NCI-H748 (cell line): ENCODE results near the gene MED7.
A peak's percentile ranks its signal among the peaks of the same experiment; 100 is the strongest.

Experiments
- DNase-seq: peaks from one replicate; lab custom pipeline; 2025; ENCODE audit not compliant: unreplicated experiment; lab: John Stamatoyannopoulos, UW

Gene MED7

DNA sequence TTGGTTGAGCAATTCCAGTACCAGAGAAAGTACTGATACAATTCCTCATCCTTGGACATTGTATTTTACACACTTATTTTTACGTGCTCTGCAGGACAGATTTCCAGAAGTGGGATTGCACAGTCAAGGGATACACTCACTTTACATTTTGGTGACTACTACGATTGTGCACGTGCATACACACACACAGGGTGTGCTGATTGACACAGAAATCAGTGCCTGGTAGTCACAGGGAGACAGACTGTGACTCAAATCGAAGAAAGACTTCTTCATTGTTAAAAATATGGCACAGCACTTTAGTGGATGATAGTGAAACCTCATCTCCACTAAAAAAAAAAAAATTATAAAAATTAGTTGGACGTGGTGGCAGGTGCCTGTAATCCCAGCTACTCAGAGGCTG, 21.9 kb upstream of the MED7 start:
- no peak for DNase-seq

- DNase-seq: no peak
Measured at GRCh38 chr5:157162919-157163510, 20.4 kb upstream of the MED7 start.

- no peak for DNase-seq
Measured at GRCh38 chr5:157161996-157162395, 19.3 kb upstream of the MED7 start.

DNA sequence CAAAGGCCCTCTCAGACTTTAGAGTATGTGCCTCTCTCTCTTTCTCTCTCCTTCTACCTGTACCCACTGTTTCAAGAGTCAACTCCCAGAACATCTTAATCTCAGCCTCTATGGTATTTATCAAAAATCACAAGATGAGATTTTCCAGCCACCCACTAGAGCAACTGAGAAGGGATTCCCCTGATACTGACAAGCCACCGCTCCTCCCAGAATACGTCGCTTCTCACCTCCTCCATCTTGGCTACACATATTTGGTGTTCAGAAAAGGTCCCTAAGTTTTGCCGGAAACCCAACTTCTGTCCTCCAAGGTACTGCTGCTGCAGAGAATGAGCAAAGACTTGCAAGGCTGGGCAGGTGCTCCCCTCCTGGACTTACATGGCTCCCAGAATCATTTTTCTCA, 17.3 kb upstream of the MED7 start:
- no peak for DNase-seq

DNA sequence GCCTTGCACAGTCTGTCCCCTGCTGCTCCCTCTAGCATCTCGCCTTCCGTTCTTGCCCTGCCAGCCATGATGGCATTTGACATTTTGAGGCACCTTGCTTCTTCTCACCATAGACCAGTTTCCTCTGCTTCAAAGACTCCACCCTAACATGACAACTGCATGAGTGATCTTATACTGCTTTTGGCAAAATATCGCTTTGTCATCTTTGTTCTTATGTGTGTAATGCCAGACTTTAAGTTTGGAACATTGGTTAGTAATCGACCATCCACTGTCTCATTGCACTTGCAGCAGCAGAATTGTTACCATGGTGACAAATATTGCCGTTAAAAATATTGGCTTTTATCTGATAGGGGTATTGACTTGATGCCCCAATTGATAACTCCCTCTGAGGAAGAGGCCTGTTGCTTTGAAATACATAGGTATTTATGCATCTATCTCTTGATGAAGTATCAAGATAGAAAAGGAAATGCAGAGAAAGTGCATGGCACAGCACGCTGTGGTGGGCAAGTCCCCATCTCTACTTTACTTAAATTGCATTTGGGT, 16.6 kb upstream of the MED7 start:
- no peak for DNase-seq

DNA sequence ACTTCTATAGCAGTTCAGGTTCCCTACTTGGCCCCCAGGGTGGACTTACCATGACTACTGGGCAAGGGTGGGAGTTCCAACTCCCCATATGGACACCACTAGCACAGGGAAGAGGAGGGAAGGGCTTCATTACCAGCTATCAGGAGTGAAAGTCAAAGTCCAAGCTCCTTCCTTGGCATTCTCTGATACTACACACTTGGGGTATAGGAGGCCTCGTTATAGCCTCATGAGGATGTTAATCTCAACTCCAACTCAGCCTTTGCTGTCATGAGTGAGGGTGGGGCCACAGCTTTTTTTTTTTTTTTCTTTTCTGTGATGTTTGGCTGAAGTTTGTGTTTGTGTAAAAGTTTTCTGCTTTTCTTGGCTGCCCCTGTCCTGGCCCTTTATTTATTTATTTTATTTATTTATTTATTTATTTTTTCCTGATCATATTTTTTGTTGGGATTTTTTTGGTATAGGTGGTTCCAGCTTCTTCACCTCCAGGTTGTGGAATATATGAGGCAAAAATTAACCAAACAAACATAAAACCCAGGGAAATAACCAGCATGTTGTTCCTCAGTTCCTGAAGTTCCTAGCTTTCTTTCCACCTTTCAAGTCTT, 14.7 kb upstream of the MED7 start:
- DNase-seq: no peak

- no peak for DNase-seq
Measured at GRCh38 chr5:157155297-157155696, 12.6 kb upstream of the MED7 start.

- no peak for DNase-seq
Measured at GRCh38 chr5:157150995-157151394, 8.3 kb upstream of the MED7 start.

DNA sequence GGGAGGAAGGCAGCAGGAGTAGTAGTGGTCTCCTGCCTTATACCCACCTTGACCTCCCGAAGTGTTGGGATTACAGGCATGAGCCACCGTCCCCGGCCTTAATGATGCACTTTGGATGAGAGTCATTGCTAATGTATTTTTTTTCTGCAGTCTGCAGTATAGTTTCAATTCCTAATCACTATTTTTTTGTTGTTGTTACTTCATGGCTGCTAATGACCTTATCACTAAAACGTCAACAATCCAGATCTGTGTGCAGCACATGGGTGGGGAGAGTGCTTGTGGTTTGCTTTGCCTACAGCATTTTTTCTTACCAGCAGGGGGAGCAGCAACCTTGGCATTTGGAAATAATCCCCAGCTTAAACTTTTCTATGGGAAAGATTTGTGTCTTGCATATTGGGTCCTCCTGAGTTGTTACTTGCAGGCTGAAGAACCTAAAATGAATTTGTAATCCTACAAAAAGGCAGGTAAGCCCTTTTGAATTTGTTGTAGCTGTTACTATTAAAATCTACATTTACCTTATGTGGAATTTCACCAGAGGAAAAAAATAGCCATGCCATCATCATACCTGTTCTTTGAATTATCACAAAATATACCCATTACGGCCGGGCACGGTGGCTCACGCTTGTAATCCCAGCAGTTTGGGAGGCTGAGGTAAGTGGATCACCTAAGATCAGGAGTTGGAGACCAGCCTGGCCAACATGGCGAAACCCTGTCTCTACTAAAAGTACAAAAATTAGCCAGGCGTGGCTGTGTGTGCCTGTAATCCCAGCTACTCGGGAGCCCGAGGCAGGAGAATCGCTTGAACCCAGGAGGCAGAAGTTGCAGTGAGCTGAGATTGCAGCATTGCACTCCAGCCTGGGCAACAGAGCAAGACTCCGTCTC, 6.3 kb upstream of the MED7 start:
- peak; percentile 71 for DNase-seq

- peak; percentile 70 for DNase-seq
Measured at GRCh38 chr5:157143127-157143971, 684 bp upstream of the MED7 start.

DNA sequence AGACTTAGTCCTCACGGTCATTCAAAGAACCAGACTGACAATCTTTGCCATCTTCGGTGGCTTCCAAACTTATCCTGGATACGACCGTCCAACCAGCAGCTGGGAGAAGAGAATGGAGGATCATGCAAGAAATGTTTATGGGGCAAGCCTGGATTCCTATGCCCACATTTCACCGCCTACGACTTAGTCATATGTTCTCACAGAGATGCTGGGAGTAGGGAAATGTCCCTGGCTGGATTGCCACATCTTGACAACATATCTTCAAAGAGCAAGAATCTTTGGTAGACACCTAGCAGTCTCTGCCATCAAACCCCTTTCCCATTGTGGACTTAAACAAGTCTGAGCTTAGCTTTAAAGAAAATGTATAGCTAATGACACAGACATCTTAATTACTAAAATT, 5.0 kb downstream of the MED7 start:
- no peak for DNase-seq

GRCh38 chr5:157132281-157132612, 10.4 kb downstream of the MED7 start:
- no peak for DNase-seq

- DNase-seq: peak; percentile 2
Measured at GRCh38 chr5:157130925-157131324, 11.7 kb downstream of the MED7 start.

DNA sequence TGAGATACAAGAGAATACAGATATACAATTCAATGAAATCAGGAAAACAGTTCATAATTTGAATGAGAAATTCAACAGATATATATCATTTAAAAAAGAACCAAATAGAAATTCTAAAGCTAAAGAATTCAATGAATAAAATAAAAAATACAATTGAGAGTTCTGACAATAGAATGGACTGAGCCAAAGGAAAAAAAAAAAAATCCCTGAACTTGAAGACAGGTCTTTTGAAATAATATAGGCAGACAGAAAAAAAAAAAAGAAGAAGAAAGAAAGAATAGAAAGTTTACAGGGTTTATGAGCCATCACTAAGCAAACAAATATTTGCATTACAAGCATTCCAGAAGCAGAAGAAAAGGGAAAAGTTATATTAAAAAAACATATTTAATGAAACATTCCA, 21.0 kb downstream of the MED7 start:
- no peak for DNase-seq

GRCh38 chr5:157120102-157120501, 22.6 kb downstream of the MED7 start:
- DNase-seq: no peak

GRCh38 chr5:157116483-157116954, 26.1 kb downstream of the MED7 start:
- no peak for DNase-seq

- no peak for DNase-seq
Measured at GRCh38 chr5:157115502-157115901, 27.2 kb downstream of the MED7 start.

DNA sequence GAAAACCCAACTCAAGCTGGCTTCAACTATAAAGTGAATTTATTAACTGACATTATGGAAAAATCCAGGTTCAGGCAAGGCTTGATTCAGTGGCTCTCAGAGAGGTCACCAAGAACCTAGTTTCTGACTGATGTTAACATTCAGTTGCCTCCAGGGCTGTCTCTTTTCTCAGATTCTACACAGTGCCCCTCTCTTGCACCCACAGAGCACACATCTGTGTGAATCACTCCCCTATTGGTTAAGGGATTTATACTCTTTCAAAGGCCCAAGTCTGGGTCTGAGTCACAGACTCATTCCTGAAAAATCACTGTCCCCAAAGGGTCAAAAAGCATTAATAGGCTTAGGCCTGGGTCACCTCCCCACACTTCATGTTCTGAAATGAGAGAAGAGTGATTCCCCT, 27.7 kb downstream of the MED7 start:
- DNase-seq: no peak

- DNase-seq: no peak
Measured at GRCh38 chr5:157113002-157113401, 29.7 kb downstream of the MED7 start.

DNA sequence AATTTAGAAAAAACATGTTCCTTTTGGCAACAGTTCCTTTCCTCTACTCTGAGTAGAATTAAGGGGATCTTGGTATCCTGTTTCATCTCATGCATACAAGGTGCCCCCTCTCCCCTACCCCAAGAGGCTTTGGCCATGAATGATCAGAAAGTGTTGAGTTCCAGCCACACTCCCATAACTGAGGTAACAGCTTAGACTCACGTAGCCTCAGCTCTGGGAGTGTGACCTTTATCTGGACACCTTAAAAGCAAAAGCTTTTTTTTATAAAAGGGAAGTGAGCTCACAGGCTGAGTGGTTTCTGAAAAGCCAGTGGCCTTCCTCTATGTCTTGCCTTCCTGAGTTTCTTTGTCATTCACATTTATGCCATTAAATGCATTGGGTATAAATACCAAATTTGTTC, 32.9 kb downstream of the MED7 start:
- no peak for DNase-seq

- DNase-seq: no peak
Measured at GRCh38 chr5:157108976-157109375, 33.7 kb downstream of the MED7 start, which contains the start of gene HAVCR2. HAVCR2 (minus strand) TSS chr5:157109044; CDS start chr5:157108983, 61 bp downstream.
